ENCODE data around the gene RGS7. TPM values are rescaled to one million over a fixed set of nuclear protein-coding genes. Genes with fewer than 3 reads are reported as not detected.

The RGS7 gene
- total RNA-seq, 1 experiment from 2014 or later: 1.5 TPM

DNA sequence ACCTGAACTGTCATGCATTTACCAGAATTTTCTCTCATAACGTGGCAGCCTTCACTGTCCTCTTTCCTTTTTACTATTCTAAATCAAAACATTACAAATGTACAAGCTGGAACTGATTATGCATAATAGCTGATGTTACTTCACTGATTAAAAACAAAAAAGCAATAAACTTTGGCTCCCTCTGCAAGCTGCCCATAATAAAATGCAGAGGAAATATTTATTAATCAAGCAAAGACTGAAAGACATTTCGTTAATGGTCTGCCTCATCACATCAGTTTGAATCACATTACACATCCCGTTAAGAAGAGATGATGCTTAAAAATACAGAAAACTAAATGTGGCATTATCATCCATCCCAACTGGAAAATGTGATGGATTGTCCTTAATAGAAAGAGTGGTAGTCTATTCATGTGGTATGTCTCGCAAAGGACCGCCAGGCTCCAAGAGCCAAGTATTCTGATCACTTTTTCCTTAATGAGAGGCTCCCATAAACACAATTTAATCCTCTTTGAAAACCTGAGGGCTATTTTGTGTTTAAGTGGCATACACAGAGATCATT is 225.3 kb downstream of the RGS7 start:
- Histone ChIP-seq H2BK120ac (ENCODE audit: low read depth, low read length, poor library complexity, severe bottlenecking) (no peak overlapping the region), H3K79me2 (ENCODE audit: insufficient read depth, low read length) (no peaks in the 10 kb centered on the region), H2AFZ (ENCODE audit: low read length) (no peak overlapping the region), H3K4me1 (ENCODE audit: insufficient read depth, low read length) (peaks cover 2% of the 10 kb centered on the region; the same call in 1 of the 2 replicates), H3K27ac (ENCODE audit: insufficient read length, low read depth, low read length) (no peak overlapping the region), H4K91ac (ENCODE audit: insufficient read length, low read depth, low read length) (no peak overlapping the region), H3K18ac (ENCODE audit: insufficient read length, low read depth, low read length) (no peak overlapping the region), H3K79me1 (ENCODE audit: insufficient read depth, low read depth, low read length, poor library complexity, severe bottlenecking) (no peaks in the 10 kb centered on the region), H3K9me3 (ENCODE audit: control insufficient read depth, low read depth, low read length) (no peaks in the 10 kb centered on the region), H3K56ac (ENCODE audit: insufficient read length, low read depth, low read length) (no peak overlapping the region), H3K23me2 (ENCODE audit: insufficient read length, low read depth, low read length, poor library complexity, severe bottlenecking) (no peaks in the 10 kb centered on the region), H3K23ac (ENCODE audit: insufficient read length, low read depth, low read length) (no peak overlapping the region), H2BK20ac (ENCODE audit: low read depth, low read length, poor library complexity, severe bottlenecking) (no peak overlapping the region), H3K9ac (ENCODE audit: extremely low read depth, insufficient read length, low read length) (no peak overlapping the region), H3K4me2 (ENCODE audit: insufficient read depth, insufficient read length, low read length) (no peak overlapping the region), H3T11ph (ENCODE audit: low read length) (no peak overlapping the region), H2BK15ac (ENCODE audit: low read depth, low read length) (no peak overlapping the region), H2BK12ac (ENCODE audit: insufficient read length, low read depth, low read length) (no peak overlapping the region), H3K27me3 (ENCODE audit: insufficient read depth, low read length) (no peaks in the 10 kb centered on the region), H3K4ac (ENCODE audit: low read depth, low read length) (no peak overlapping the region), H4K8ac (replicated peaks; ENCODE audit: insufficient read length, low read depth, low read length) (no peak overlapping the region), H4K20me1 (ENCODE audit: control insufficient read depth, insufficient read depth, insufficient read length) (no peaks in the 10 kb centered on the region), H2AK5ac (ENCODE audit: insufficient read length, low read length) (no peak overlapping the region), H3K14ac (ENCODE audit: insufficient read depth, low read length) (no peak overlapping the region), H2BK5ac (ENCODE audit: insufficient read length, low read length) (no peak overlapping the region), H4K5ac (ENCODE audit: insufficient read length, low read depth, low read length) (no peak overlapping the region)
- H3K27ac Mint-ChIP-seq: peak overlapping the region in 1 of 3 experiments; percentile 65; a peak in 1 of 7 replicates
- no CpG with 5 or more reads among the region's 5 CpGs for WGBS (ENCODE audit: extremely low coverage, insufficient read length, low lambda C conversion rate)
- H3K27me3 Mint-ChIP-seq (ENCODE audit: low read depth): no peaks in the 10 kb centered on the region
- no peak for DNase-seq
- H3K9me3 Mint-ChIP-seq: no peaks in the 10 kb centered on the region
- TF ChIP-seq, protein P1, sequence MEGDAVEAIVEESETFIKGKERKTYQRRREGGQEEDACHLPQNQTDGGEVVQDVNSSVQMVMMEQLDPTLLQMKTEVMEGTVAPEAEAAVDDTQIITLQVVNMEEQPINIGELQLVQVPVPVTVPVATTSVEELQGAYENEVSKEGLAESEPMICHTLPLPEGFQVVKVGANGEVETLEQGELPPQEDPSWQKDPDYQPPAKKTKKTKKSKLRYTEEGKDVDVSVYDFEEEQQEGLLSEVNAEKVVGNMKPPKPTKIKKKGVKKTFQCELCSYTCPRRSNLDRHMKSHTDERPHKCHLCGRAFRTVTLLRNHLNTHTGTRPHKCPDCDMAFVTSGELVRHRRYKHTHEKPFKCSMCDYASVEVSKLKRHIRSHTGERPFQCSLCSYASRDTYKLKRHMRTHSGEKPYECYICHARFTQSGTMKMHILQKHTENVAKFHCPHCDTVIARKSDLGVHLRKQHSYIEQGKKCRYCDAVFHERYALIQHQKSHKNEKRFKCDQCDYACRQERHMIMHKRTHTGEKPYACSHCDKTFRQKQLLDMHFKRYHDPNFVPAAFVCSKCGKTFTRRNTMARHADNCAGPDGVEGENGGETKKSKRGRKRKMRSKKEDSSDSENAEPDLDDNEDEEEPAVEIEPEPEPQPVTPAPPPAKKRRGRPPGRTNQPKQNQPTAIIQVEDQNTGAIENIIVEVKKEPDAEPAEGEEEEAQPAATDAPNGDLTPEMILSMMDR (conservative IDR thresholded peaks at IDR 0.05): no peak
- no peaks in the 10 kb centered on the region for H3K36me3 Mint-ChIP-seq (ENCODE audit: insufficient read depth in 1 of 3, low read depth in 3 of 3)
- H3K4me3 Mint-ChIP-seq: no peak overlapping the region
- H3K4me1 Mint-ChIP-seq: peaks cover 13 to 14% of the 10 kb centered on the region in 2 experiments
